GM20431 (cell line): ENCODE measurements around the gene SLC35F3.

Experiments
- in situ Hi-C: fragments of 300-500 bp; cut with MseI, MboI; formaldehyde crosslinking; loops from one replicate; pipeline ENCODE4 v1.15.0; 2020; ENCODE audit warnings: low sequenced_read_pairs; ENCODE audit not compliant: unreplicated experiment

Gene SLC35F3

DNA sequence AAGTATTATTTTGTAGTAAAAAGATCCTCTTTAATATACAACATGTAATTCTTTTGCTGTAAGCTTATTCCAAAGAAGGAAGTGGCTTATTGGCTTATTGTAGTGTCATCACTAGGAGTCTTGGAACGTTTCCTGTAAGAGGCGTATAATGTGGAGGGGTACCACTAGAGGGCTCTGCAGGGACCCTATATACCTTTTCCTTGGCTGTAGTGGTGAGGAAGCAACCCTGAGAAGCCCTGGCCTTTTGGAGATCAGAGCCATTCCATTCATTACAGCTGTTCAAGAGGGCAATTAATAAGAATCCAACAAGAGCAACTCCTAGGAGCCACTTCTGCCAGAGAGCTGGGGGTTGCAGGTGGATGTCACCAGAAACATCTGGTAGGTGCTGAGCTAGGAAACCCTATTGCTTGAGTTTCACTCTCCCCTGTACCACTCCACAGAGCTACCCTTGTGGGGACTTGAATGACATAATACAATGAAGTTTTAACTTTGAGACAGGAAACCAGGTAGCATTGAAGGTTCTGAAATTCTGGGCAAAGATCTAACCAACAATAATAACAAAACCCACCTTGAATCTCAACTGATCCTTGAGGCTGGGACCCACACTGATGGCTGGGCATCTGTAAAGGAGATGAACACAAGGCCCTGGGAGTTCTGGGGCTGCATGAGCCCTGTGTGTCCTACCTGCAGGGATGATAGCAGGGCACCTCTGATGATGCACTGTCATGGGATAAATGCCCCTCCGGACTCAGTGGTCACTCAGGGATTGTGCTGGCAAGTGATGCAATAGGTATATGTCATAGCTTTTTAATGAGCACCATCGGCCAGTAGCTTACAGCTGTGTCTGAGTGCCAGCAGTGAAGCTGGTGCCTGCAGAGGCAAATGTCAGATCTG, 308.5 kb downstream of the SLC35F3 start:
- in situ Hi-C loops, result loop anchor here (25.0 kb wide), 1 partner anchor 99 kb away; no protein-coding TSS in a partner anchor

DNA sequence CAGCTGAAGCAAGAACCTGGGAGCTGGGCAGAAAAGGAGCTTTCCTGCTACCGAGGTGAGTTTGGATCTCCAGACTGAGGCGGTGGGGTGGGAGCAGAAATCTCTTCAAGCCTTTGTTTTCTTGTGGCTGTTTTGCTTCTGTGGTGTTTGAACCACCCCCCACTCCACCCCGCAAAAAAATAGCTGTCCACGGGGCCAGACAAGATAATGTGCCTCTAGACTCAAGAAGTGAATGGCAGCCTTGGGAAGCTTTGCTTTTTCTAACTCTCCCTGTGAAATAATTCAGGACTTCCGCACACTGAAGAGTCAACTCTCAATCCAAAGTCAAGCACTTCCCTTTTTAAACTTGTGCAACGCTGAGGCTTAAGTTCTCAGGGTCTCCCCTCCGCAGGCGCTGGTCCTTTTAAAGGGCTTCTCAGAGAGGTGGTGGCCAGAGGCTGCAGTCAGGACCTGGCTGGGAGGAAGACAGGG, 309.2 kb downstream of the SLC35F3 start:
- in situ Hi-C loops, result loop anchor here (25.0 kb wide), 1 partner anchor 99 kb away; no protein-coding TSS in a partner anchor

DNA sequence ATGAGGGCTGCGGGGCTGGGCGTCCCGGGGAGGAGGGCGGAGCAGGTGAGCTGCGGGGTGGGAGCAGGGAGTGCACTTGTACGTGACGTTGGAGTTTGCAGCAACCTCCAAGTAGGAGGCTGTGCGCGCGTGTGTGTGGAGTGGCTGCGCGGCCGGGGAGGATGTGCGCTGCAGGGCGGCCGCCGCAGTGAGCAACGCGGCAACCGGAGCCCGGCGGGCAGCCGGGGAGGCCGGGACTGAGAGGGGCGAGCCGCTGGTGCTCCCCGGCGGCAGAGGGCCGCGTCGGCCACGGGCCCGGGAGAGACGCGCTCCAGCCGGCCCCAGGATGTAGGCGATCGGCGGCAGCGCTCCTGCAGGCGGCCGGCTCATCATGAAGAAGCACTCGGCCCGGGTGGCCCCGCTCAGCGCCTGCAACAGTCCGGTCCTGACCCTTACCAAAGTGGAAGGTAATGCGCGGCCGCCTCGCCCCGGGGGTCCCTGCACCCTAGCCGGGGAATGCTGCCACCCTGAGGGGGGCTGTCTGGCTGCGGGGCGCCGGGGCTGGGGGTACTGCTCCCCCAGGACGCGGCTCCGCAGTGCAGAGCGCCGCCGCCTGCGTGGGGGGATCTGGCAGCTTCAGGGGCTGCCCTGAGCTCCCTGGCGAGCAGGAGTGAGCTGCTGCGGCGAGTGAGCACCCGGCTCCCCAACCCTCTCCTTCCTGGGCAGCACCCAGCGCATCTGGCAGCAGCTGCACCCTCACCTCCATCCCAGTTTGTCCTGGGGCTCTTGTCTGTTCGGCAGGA, 309.8 kb downstream of the SLC35F3 start:
- in situ Hi-C loops, result loop anchor here (25.0 kb wide), 1 partner anchor 98 kb away; no protein-coding TSS in a partner anchor

DNA sequence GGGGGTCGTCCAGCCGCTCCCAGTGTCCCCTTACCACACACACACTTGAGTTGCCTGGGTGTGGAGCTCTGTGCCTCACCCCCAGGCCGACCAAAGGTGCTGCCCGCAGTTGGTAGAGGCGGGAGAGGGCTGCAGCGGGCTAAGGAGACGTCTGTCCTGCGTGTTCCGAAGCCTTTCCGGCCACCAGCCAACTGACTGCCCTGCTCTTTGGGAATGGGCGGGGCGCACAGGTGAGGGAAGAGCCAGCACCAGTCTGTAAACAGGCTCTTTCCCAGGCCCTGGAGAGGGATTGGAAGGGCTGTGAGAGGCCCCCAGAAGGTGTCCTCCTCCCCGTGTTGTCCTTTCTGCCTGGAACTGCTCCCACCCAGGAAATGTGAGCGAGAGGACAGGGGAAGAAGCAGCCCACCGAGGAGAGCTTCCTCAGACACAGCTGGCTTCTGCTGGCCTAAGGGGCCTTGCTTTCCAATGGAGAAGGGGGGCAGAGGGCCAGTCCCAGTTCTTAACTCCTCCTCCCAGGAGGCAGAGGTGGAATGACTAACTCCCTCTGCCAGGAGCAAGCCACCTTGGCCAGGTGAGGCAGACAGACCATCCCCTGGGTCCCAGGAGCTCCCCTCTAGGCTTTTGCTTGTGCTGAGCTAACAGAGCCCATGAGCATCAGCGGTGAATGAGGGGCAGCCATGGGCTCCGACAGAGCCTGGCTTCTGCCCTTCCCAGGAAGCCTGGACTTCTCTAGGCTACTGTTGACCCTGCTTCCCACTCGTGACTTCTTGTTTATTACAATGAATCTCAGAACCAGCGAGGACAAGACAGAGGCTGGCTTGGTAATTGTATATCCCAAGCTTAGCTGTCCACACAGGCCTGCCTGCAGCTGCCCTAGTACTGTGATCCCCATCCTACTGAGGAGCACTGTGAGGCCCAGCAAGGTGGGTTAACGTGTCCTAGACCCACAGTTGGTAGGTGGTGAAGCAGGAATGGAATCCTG, 310.7 kb downstream of the SLC35F3 start:
- in situ Hi-C loops, result loop anchor here (25.0 kb wide), 1 partner anchor 97 kb away; no protein-coding TSS in a partner anchor

DNA sequence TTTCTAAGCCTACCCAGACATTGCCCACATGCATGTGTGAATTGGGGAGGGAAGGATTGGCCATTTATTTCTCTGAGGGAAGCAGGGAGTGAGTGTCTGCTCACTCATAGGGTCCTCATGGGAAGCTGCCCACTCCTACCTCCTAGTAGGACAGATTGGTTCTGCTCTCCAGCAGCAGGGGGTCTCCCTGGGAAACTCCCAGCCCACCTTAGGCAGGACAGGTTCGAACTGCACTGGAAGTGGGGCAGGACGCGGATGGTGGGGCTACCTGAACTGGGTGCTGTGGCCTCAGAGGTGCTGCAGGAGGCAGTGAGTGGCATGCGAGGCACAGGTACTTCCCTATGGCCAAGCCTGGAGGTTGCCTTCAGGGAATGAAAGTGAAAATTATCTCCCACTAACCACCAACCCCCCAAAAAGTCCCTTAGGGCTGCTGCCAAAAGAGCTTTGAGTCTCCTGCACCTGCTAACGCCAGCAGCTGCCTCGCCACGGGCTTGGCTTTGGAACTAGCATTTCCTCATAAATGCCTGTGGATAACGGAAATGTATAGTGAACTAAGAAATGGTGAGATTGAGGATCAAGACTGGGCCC, 311.7 kb downstream of the SLC35F3 start:
- in situ Hi-C loops, result loop anchor here (25.0 kb wide), 1 partner anchor 96 kb away; no protein-coding TSS in a partner anchor

DNA sequence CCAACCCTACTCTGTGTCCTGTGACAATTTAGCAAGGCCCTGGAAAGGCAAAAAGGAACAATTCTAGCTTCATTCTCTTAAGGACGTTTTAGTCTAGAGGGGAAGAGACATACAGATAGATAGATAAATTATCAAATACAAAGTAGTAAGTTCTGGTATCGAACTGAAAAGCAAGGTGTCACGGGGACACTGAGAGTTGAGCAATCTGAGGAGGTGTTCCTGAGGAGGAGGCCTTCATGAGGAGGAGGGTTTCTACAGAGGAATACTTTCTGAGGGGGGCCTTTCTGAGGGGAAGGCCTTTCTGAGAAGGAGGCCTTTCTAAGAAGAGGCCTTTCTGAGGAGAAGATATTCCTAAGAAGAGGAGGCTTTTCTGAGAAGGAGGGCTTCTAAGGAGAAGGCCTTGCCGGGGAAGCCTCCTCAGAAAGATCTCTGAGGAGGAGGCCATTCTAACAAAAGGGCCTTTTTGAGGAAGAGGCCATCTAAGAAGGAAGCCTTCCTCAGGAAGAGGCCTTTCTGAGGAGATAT, 312.9 kb downstream of the SLC35F3 start:
- in situ Hi-C loops, result loop anchor here (25.0 kb wide), 1 partner anchor 95 kb away; no protein-coding TSS in a partner anchor

DNA sequence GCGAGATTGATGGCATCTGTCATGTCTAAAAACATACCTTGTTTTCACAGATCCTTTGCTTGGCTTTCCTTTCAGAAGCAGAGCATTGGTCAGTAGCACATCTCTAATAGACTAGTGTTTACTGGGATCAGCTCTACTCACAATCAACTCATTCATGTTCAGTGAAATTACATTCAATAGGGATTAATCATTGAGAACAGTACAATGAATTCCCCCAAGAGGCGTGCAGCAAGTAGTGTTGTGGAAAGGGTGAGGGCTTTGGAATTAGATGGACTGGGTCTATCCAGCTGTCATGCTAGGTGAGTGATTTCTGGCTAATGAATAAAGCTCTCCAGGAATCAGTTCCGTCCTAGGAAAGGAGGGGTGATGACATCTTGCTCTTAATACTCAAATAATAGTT, 313.6 kb downstream of the SLC35F3 start:
- in situ Hi-C loops, result loop anchor here (25.0 kb wide), 1 partner anchor 94 kb away; no protein-coding TSS in a partner anchor

DNA sequence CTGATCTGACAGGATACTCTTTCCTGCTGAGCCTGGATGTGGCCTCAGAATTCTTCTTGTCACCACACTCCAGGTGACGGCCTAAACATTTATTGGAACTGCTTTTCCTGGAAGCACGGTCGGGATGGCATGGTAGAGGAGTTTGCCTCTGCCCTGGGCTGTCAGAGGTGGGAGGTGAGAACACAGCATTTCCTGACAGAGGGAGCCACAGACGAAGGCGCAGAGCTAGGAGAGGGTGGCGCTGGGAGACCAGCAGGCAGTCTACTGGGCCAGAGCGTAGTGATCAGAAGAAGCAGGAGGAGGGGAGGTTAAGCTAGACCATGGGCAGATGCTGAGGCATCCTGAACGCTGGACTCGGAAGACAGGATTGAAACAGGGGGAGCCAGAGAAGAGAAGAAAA, 315.2 kb downstream of the SLC35F3 start:
- in situ Hi-C loops, result loop anchor here (25.0 kb wide), 1 partner anchor 93 kb away; no protein-coding TSS in a partner anchor

DNA sequence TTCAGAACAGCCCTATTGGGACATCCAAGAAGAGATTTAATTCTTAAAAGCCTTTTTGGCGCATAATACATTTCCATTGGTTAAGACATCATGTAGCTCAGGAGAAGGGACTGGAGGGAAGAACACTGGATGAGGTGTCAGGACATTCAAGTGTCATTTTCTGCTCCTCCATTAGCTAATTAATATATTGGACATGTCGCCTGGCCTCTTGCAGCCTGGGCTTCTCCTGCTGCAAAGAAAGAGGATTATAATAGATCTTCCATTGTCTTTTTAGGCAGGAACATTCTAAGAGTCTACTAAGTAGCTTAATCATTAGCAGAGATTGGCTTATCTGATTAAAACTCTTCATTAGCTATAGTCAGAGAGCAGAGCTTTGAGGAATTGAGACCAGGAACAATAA, 317.1 kb downstream of the SLC35F3 start:
- in situ Hi-C loops, result loop anchor here (25.0 kb wide), 1 partner anchor 91 kb away; no protein-coding TSS in a partner anchor

DNA sequence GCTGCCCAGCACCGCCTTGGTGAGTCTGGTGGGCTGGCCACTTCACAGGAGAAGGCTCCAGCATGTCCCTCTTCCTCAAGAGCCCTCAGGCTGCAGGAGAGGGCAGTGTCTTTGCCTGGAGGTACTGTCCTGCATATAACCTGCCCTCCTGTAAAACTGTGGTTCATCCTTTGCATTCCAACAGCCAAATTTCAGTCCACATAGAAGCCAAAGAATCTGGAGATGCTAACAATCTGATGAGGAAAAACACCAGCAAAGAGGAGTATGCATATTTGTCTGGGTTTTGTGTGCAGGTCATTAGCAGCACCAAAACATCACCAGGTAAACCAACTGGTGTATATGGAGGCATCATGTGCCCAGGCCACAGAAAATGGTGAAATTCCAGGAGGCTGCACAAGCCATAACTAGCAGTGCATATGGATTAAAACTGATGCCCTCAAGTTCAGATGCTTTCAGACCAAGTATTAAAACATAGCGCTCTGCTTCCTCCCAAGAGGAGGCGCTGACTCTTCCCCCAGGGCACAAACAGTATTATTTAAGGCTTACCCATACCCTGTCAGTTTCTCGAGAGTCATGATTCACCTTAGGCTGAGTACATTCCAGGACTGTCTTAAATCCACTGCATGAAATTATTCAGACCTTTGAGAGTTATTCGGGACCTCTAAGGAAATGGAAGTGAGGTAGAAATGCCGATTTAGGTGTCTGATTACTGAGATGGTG, 318.2 kb downstream of the SLC35F3 start:
- in situ Hi-C loops, result loop anchor here (25.0 kb wide), 1 partner anchor 90 kb away; no protein-coding TSS in a partner anchor

DNA sequence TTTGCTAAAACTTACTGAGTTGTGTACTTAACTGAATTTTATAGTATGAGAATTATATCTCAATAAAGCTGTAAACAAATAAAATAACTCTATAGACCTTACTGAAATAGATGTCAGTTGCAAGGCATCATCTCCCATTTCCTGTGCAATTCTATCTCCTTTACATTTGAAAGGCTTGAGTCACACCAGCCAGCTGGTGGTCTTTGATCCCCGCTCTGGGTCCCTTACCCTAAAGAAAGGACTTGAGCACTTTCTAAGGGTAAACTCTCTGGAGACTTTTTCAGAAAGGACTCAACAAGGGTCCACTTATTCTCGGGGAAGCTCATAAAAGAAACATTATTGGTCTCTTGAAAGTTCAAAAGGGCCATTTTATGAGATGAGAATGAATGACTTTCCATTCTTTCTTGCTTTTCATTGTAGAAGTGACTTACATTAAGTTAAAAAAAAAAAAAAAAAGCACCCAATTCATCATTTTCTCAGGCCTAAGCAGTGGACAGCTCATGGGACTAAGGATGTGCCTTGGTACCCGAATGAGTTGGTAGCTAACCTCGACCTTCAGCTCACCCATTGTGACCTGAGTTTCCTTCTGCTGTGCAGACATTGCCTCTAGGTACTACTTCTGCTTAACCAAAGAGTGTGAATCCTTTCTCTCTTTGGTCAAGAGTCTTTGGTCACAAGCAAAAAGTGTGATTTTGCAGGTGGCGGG, 321.8 kb downstream of the SLC35F3 start:
- in situ Hi-C loops, result no loop called here

DNA sequence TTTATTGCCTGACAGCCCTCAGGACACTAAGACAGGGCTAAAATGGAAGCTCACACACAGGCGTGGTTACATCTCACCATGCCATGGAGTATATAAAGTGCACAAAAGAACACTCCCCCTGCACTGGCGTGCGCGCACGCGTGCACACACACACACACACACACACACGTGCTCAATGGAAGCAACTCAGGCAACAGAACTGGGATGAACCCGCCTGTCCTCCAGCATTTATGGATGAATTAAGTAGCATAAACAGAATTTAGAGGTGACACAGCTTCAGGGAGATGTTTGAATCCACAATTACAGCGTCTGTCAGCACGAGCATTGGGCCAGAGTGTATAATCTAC, 322.3 kb downstream of the SLC35F3 start:
- in situ Hi-C loops, result no loop called here

DNA sequence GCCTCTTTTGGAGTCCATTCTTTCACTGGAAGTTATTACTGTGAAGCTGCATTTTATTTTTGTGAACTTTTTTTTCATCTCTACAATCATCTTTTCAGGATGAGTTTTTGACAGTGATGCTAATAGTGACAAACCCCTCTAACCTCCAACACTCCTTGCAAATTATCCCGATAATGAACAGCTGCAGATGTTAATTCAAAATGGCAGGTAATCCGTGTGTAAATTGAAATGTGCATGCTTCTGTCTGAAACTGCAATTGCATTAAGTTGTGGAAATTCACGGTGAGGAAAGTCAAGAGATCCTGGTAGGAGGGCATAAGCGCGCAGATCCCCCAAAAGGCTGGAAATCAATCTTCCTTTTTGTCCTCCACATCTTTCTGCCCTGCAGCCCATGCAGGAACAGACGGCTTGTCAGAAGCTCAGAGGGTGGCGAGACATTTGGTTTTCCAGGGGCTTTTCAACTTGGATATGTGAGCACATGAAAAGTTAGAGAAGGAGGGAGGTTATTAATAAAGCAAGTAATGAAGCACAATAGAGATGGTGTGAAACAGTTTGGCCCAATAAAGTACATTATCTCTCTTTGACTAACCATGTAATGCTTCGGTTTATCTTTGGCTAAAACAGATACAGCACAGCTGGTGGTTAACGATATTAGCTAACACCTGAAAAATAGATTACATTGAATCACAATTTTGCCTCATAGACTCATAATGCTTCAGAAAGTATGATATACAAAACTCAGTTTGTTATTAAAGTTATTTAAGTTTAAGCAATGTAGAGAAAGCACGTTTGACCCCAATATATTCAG, 325.3 kb downstream of the SLC35F3 start:
- in situ Hi-C loops, result no loop called here

DNA sequence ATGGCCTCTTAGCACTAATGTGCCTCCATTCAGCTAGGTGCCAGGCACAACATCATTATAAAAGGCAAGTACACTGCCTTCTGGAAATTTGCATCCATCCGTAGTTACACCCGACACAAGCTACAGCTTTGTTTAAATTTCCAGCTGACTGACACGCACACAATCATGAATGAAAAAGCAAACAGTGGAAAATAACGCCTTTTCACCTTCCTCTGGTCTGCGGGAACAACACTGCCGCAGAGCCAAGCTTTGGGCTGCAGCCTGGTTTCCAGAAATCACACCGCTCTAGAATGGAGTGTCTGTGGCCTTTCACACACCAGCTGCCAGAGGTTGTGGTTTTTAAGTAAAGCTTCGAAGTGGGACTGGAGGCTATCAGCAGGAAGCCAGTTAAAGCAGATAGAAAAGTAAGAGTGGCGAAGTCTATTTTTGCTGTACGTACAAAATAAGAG, 326.0 kb downstream of the SLC35F3 start:
- in situ Hi-C loops, result no loop called here

DNA sequence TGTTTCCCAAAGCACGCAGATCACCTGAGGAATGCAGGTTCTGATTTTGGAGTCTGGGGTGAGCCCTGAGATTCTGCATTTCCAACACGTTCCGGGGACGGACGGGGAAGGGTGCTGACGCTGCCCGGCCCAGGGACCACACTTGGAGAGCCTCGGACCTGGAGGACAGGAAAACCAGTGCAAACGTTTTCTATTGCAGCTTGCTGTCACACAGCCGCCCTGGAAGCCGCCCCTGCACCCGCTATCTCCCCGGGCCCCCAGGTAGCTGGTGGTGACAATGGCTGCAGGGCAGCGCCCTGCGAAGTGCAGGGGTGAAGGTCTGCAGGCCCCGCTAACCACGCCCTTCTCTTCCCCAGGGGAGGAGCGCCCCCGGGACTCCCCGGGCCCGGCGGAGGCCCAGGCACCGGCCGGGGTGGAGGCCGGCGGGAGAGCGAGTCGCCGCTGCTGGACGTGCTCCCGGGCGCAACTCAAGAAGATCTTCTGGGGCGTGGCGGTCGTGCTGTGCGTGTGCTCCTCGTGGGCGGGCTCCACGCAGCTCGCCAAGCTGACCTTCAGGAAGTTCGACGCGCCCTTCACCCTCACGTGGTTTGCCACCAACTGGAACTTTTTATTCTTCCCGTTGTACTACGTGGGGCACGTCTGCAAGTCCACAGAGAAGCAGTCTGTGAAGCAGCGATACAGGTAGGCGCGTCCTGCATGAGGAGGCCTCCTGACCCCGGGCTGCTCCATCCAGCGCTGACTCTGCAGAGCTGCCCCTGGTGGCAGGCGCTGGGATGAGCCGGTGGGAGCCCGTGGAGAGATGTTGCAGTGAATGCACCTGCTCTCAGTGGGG, 326.8 kb downstream of the SLC35F3 start:
- in situ Hi-C loops, result no loop called here

DNA sequence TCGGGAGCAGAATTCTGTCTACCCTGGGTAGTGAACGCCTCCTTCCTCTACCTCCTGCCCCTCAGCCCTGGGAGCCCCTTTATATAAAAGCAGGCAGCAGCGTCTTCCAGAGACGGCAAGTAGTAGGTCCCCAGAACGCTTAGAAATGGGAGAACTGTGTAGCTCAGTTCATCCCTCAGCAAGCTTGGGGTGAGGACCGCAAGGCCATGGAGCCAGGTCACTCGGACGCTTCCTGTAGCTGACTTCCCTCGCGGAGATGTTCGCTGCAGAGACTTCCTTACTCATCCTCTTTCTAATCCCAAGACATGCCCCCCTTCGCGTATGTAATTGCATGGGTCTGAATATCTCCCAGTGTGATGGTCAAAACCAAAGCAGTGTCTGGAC, 327.4 kb downstream of the SLC35F3 start:
- in situ Hi-C loops, result no loop called here
